ENCODE results near the gene KRT79.

The KRT79 gene

DNA sequence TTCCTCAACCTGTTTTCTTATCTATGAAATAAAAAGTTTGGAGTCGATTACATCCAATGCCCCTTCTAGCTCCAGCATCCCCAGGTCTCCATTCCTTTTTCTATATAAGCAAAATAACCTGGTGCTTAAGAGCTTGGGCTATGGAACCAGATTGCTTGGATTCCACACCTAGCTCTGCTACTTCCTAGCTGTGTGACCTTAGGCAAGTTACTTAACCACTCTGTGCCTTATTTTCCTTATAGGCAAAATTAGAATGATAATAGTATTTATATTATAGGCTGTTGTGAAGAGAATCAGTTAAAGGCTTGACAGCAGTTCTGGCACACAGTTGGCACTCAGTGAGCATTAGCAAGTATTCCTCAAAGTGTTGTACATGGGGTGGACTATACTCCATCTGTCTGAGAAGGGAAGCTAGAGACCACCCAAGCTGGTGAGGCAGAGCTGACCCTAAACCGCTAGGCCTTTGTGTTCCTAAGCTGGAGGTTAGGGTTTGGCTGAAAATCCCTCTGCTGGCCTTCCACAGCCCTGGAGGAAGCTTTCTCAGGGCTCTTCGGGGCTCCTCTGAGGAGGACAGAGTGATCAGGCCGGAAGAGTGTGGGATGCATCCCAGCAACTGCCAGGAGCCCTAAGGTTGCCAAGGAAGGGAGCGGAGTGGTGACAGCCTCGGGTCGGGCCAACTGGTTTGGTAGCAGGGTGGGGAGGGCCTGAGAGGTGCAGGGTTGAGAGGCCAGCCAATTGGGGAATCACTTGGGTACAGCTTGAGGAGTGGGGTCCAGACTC is 14.2 kb downstream of the KRT79 start:
- no peak for DNase-seq (ENCODE audit: low read depth in 2 of 2)

GRCh38 chr12:52818887-52819420 is 15.2 kb downstream of the KRT79 start:
- no peak for DNase-seq (ENCODE audit: low read depth in 2 of 2)

GRCh38 chr12:52818388-52818787 is 15.7 kb downstream of the KRT79 start:
- DNase-seq (ENCODE audit: low read depth in 2 of 2), result no peak

- no peak for DNase-seq (ENCODE audit: low read depth in 2 of 2)
These were observed 16.3 kb downstream of the KRT79 start for GRCh38 chr12:52817699-52818238.

DNA sequence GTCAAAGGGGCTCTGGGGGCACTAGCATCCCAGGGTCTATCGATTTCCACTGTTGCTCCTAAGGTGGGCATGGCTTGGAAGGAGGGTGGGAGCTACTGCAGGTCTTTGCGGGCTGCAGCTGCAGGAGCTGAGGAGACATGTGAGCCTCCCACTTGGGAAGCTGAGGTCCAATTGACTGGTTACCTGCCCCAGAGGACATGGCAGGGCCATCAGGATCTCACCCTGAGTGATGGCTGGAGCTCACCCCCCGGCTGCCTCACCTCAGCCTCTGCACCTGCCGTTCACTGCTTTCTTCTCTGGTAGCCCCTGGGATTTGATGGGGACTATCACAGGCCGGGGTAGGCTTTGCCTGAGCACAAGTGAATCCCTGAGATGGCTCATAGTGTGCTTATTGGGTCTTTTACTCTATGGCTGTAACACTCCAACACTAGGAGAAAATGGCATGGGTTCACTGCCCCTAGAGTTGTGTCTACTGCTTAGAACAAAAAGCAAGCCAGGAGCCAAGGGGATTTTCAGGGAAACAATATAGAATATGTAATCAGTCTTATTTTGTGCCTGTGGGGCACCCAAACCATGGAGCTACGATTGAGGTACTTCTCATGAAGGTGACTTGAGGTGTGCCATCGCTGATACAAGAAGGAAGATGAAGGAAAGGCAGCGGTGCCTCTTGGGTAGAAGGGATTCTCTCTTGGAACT is 17.0 kb downstream of the KRT79 start:
- DNase-seq (ENCODE audit: low read depth in 2 of 2), result no peak

DNA sequence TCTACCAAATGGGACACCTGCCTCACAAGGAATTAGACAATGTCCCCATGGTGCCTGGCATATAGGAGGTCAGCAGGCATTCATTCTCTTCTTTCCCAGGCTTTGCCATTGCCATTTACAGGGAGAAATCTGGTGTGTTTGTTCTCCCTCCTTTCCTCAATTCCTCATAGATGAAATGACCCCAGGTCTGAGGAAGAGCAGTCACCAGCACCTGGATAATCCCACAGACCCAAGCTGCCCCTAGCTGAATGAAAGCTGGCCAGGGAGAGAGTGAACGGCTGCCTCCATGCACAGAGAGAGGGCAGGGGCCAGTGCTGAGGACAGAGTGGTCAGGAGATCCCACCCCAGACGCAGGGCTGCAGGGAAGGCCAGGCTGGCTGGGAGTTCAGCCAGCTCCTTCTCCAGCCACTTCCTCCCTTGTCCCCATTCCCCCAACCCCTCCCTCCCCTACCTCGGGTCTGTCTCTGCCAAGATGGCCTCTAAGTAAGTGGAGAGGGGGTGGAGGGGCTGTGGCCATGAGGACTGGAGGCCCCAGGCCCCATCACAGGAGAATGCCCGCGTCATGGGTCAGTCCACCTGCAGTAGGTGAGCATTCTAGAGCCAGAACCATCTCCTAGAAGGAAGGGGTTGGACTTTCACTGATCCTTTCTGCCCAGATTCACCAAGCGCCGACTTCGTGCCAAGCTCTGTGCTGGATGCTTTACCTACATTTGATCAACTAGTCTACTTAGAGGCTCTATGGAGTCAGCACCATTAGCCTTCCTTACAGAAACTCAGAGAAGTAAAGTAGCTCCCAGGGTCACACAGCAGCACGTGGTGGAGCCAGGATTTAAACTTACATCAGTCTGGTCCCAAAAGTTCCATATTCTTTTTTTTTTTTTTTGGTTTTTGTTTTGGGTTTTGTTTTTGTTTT is 18.2 kb downstream of the KRT79 start:
- DNase-seq (ENCODE audit: low read depth in 2 of 2), result no peak

DNA sequence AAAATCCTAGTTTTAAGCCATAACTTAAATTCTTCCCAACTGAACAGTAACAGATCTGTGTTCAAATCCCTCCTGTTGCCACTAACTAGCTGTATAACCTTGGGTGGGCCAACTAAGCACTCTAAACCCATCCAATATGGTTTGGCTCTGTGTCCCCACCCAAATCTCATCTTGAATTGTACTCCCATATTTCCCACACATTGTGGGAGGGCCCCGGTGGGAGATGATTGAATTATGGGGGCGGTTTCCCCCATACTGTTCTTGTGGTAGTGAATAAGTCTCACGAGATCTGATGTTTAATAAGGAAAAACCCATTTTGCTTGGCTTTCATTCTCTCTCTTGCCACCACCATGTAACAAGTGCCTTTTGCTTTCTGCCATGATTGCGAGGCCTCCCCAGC is 18.9 kb downstream of the KRT79 start:
- no peak for DNase-seq (ENCODE audit: low read depth in 2 of 2)

- no peak for DNase-seq (ENCODE audit: low read depth in 2 of 2)
These were observed 19.4 kb downstream of the KRT79 start for GRCh38 chr12:52814710-52815155.

DNA sequence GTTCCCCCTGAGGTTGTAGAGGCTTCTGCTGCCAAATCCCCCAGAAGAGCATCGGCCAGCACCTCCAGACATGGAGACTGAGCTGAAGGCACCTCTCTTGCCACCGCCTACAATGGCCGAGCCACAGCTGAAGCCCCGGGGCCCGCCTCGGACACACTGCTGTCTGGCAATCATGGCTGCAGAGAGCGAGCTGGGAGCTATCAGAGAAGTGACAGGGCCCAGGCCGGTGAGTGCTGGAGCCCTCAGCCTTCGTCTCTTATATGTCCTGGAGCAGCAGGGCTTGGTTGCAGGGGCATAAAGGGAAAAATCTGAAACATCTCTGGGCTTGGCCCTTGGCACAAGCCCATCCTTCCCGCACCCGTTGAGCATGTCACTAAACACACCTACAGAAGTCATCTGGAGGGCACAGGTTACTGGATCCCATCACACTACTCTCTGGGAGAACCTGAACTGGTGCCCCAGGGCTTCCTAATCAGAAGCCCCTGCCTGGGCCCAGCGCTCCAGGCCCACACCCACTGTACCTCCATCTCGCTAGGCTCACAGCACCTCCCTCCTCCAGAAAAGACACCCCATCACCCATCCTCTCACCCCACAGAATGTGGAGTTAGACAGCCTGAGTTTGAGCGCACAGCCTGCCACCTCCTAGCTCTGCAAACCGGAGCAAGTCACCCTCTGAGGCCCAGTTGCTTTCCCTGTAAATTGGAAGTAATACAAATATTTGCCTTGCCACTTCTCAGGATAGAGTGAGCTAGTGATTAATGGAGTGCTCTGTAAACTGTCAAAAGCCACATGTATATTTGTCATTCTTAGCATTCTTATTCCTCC is 20.0 kb downstream of the KRT79 start, which contains the start of gene KRT4:
Gene KRT4, minus strand, starts transcription at position 232 of the 825 bp plus-strand sequence. Its CDS starts 58 bp downstream, at position 174.
- DNase-seq (ENCODE audit: low read depth in 2 of 2), result no peak

DNA sequence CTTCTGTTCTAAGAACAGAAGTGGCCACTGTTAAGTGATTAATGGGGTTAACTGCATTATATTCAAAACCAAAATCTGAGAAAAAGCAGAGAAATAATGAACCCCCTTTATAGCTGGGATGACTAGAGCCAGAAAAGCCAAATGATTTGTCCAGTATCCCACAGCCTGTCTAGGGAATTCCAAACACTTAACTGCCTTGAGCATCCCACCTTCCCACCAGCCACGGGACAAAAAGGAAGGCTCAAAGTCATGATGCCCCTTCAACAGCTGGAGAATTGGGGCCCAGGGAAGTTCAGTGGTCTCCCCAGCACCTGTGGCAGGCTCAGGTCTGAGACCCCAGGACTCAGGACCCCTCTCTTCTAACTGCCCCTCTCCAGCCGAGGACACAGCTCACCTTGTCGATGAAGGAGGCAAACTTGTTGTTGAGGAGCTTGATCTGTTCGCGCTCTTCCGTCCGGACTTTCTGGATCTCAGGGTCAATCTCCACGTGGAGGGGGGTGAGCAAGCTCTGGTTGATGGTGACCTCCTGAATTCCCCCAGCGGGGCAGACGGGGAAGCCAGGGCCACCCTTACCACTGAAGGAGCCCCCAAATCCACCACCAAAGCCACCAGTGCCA is 20.8 kb downstream of the KRT79 start:
- no peak for DNase-seq (ENCODE audit: low read depth in 2 of 2)

DNA sequence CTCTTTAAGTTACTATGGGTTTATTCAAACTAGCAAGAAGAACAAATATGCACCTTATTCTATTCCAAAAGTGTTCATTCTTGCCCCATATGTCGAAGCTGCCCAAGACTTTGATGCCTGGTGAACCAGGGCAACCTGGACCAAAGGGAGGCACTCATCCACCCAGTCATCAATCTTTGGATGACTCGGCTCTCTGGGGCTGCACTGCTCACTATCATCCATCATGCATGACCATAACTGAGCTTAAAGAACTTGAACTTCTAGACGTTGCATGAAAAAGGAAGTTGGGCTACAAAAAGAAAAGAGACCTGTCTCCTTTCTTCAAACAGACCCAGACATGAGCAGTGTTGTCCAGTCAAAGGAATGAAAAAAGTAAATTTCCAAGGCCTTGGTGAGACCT is 21.4 kb downstream of the KRT79 start:
- no peak for DNase-seq (ENCODE audit: low read depth in 2 of 2)

DNA sequence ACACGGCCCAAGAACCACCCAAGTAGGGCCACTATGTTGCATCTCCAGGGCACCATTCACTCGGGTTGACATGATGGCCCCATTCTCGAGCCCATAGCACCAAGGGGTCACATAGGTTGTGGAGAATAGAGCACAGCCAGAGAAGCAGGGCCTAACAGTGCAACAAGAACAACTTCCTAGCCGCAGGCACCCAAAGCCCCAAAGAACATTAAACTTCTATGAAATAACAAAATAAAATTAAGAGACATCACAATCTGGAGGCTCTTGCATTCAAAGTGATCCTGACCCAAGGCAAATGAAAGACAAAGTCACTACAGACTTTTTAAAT is 22.1 kb downstream of the KRT79 start:
- no peak for DNase-seq (ENCODE audit: low read depth in 2 of 2)

- DNase-seq (ENCODE audit: low read depth in 2 of 2), result no peak
These were observed 22.7 kb downstream of the KRT79 start for GRCh38 chr12:52811191-52812072.

GRCh38 chr12:52810554-52810953 is 23.6 kb downstream of the KRT79 start:
- DNase-seq (ENCODE audit: low read depth in 2 of 2), result no peak

- no peak for DNase-seq (ENCODE audit: low read depth in 2 of 2)
These were observed 24.9 kb downstream of the KRT79 start for GRCh38 chr12:52809166-52809565.

GRCh38 chr12:52808573-52809160 is 25.4 kb downstream of the KRT79 start:
- no peak for DNase-seq (ENCODE audit: low read depth in 2 of 2)

- no peak for DNase-seq (ENCODE audit: low read depth in 2 of 2)
These were observed 26.3 kb downstream of the KRT79 start for GRCh38 chr12:52807544-52808470.

Data from stimulated activated CD4-positive, alpha-beta T cell treated with anti-CD3 and anti-CD28 coated beads, Interleukin-4, amount 100 ng/mL, for 48 hours (primary cell).